Astrocyte (in vitro differentiated cells and primary cell): ENCODE results near the gene TUT1.

Experiments used
- EZH2 ChIP-seq: IDR thresholded peaks from 2 replicates; pipeline ENCODE4 v1.6.1; 2012; ENCODE audit warnings: mild to moderate bottlenecking, low read length, inconsistent platforms; ENCODE audit not compliant: insufficient read depth
- TF ChIP-seq, protein P1 (sequence below): IDR thresholded peaks from 2 replicates; pipeline ENCODE4 v1.5.1; 2011; ENCODE audit warnings: low read depth, mild to moderate bottlenecking, inconsistent platforms, low read length, moderate library complexity; ENCODE audit not compliant: insufficient read depth

DNA sequence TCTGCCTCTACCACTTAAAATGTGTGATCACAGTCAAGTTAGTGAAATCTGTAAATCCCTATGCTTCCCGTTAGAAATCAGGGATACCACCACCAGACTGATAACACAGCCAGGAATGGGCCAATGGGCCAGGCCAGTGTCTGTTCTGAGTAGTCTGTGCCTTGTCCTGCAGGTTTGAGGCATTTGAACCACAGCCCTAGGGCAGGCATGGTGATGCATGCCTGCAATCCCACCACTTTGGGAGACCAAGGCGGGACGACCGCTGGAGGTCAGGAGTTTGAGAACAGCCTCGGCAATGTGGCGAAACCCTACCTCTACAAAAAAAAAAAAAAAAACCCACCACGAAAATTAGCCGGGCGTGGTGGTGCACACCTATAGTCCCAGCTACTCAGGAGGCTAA, 32.7 kb downstream of the TUT1 start:
- TF ChIP-seq, protein P1, sequence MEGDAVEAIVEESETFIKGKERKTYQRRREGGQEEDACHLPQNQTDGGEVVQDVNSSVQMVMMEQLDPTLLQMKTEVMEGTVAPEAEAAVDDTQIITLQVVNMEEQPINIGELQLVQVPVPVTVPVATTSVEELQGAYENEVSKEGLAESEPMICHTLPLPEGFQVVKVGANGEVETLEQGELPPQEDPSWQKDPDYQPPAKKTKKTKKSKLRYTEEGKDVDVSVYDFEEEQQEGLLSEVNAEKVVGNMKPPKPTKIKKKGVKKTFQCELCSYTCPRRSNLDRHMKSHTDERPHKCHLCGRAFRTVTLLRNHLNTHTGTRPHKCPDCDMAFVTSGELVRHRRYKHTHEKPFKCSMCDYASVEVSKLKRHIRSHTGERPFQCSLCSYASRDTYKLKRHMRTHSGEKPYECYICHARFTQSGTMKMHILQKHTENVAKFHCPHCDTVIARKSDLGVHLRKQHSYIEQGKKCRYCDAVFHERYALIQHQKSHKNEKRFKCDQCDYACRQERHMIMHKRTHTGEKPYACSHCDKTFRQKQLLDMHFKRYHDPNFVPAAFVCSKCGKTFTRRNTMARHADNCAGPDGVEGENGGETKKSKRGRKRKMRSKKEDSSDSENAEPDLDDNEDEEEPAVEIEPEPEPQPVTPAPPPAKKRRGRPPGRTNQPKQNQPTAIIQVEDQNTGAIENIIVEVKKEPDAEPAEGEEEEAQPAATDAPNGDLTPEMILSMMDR = no peak
- TF ChIP-seq EZH2 = no peak
